ENCODE measurements around the gene ALCAM. TPM values are rescaled to one million over a fixed set of nuclear protein-coding genes. Genes with fewer than 3 reads are reported as not detected.

ALCAM gene
- total RNA-seq, 4 donors from 2014 or later, result 16.8 to 62.0 (median 27.5) TPM

GRCh38 chr3:105496343-105496742 is 129.6 kb downstream of the ALCAM start:
- H3K27me3 ChIP-seq, result no peaks in the 10 kb centered on the region
- H3K36me3 ChIP-seq, result no peaks in the 10 kb centered on the region
- ATAC-seq, result no peak
- H3K4me3 ChIP-seq, result no peak overlapping the region
- no peak overlapping the region for H3K27ac ChIP-seq
- no peak for TF ChIP-seq POLR2A (IDR thresholded peaks at IDR 0.05)
- no peak for TF ChIP-seq EP300 (IDR thresholded peaks at IDR 0.05)
- TF ChIP-seq POLR2AphosphoS5 (IDR thresholded peaks at IDR 0.05), result no peak
- TF ChIP-seq, protein P1, sequence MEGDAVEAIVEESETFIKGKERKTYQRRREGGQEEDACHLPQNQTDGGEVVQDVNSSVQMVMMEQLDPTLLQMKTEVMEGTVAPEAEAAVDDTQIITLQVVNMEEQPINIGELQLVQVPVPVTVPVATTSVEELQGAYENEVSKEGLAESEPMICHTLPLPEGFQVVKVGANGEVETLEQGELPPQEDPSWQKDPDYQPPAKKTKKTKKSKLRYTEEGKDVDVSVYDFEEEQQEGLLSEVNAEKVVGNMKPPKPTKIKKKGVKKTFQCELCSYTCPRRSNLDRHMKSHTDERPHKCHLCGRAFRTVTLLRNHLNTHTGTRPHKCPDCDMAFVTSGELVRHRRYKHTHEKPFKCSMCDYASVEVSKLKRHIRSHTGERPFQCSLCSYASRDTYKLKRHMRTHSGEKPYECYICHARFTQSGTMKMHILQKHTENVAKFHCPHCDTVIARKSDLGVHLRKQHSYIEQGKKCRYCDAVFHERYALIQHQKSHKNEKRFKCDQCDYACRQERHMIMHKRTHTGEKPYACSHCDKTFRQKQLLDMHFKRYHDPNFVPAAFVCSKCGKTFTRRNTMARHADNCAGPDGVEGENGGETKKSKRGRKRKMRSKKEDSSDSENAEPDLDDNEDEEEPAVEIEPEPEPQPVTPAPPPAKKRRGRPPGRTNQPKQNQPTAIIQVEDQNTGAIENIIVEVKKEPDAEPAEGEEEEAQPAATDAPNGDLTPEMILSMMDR (IDR thresholded peaks at IDR 0.05), result no peak
- H3K9me3 ChIP-seq, result no peaks in the 10 kb centered on the region
- no peaks in the 10 kb centered on the region for H3K4me1 ChIP-seq
- 71 to 78% methylated on average over 3 of the region's 3 CpGs for WGBS, 2 donors (ENCODE audit: low coverage in 1 of 2)

GRCh38 chr3:105497386-105497785 is 130.7 kb downstream of the ALCAM start:
- ATAC-seq, result no peak
- Histone ChIP-seq H3K27ac (no peak overlapping the region), H3K36me3 (no peaks in the 10 kb centered on the region), H3K4me3 (no peak overlapping the region), H3K4me1 (no peaks in the 10 kb centered on the region), H3K27me3 (no peaks in the 10 kb centered on the region), H3K9me3 (no peaks in the 10 kb centered on the region)
- TF ChIP-seq POLR2A (IDR thresholded peaks at IDR 0.05), result no peak
- TF ChIP-seq, protein P1 (IDR thresholded peaks at IDR 0.05), result no peak
- WGBS, 2 donors (ENCODE audit: low coverage in 1 of 2), result 64 to 88% methylated on average over 3 to 4 of the region's 4 CpGs

DNA sequence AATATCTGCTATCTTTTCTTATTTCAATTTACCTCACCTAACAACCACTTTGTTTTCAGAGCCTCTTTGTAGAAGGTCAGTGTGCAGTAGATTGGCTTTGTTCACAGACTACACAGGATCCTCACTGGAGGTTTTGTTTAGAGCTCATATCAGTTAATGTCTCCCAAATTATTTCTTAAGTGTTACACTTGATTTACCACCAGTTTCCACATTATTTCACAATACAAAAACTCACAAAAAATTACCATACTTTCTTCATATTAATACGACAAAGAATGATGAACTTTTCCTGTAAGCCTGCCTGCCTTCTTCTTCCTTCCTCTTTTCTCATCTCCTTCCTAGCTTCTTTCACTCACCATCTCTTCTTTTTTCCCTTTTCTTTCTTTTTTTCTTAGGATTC is 133.3 kb downstream of the ALCAM start:
- no peak overlapping the region for H3K4me3 ChIP-seq
- H3K4me1 ChIP-seq, result no peaks in the 10 kb centered on the region
- H3K27me3 ChIP-seq, result no peaks in the 10 kb centered on the region
- no peak overlapping the region for H3K27ac ChIP-seq
- no peaks in the 10 kb centered on the region for H3K9me3 ChIP-seq
- ATAC-seq, result no peak
- TF ChIP-seq, protein P1 (IDR thresholded peaks at IDR 0.05), result no peak
- TF ChIP-seq POLR2AphosphoS5 (IDR thresholded peaks at IDR 0.05) (no peak), POLR2A (IDR thresholded peaks at IDR 0.05) (no peak), EP300 (IDR thresholded peaks at IDR 0.05) (no peak)
- H3K36me3 ChIP-seq, result no peaks in the 10 kb centered on the region
- no CpG with 5 or more reads among the region's 1 CpG for WGBS, 2 donors (ENCODE audit: low coverage in 1 of 2)

GRCh38 chr3:105502333-105502732 is 135.6 kb downstream of the ALCAM start:
- H3K4me1 ChIP-seq, result no peaks in the 10 kb centered on the region
- no peak overlapping the region for H3K27ac ChIP-seq
- H3K4me3 ChIP-seq, result no peak overlapping the region
- H3K9me3 ChIP-seq, result no peaks in the 10 kb centered on the region
- no peaks in the 10 kb centered on the region for H3K36me3 ChIP-seq
- 60 to 77% methylated on average over 1 to 2 of the region's 2 CpGs for WGBS, 2 donors (ENCODE audit: low coverage in 1 of 2)
- TF ChIP-seq POLR2A (IDR thresholded peaks at IDR 0.05) (no peak), POLR2AphosphoS5 (IDR thresholded peaks at IDR 0.05) (no peak), EP300 (IDR thresholded peaks at IDR 0.05) (no peak)
- TF ChIP-seq, protein P1 (IDR thresholded peaks at IDR 0.05), result no peak
- no peak for ATAC-seq
- no peaks in the 10 kb centered on the region for H3K27me3 ChIP-seq

DNA sequence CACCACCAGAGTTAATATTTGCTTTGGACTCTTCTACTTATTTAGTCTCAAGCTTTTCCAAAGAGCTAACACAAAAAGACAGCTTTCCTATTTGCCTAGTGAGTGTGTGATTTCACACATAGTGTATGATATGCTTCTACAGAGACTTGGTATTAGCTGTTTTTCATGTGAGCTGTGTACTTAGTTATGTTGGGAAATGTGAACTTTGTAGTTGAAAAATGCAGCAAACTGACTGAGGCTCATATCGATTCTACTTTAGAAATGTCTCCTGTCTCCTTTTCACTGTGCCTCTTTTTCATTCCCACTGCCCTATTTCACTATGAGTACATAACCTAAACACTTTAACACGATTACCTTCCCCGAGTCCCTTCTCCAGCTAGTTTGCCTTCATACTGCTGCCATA is 136.5 kb downstream of the ALCAM start:
- ATAC-seq, result no peak
- Histone ChIP-seq H3K36me3 (no peaks in the 10 kb centered on the region), H3K9me3 (no peaks in the 10 kb centered on the region), H3K4me1 (no peaks in the 10 kb centered on the region), H3K27me3 (no peaks in the 10 kb centered on the region), H3K27ac (no peak overlapping the region), H3K4me3 (no peak overlapping the region)
- TF ChIP-seq, protein P1 (IDR thresholded peaks at IDR 0.05), result no peak
- TF ChIP-seq POLR2A (IDR thresholded peaks at IDR 0.05) (no peak), EP300 (IDR thresholded peaks at IDR 0.05) (no peak), POLR2AphosphoS5 (IDR thresholded peaks at IDR 0.05) (no peak)
- WGBS, 2 donors (ENCODE audit: low coverage in 1 of 2), result 85 to 88% methylated on average over 3 of the region's 3 CpGs
